Measurements from ENCODE around the gene CLIP2.

The CLIP2 gene

GRCh38 chr7:74372511-74373111 lies 83.4 kb downstream of the CLIP2 start:
- 0 out of 2 replicates have a peak, but pooled peaks cover 5% of the 10 kb centered on the region for H3K36me3 ChIP-seq (ENCODE audit: insufficient read depth, low read length)
- ATAC-seq (ENCODE audit: insufficient read depth, low read depth), result no peak

GRCh38 chr7:74373536-74373935 lies 84.3 kb downstream of the CLIP2 start:
- H3K27me3 ChIP-seq (ENCODE audit: insufficient read depth, low read length, poor library complexity), result no peaks in the 10 kb centered on the region

More at GRCh38 chr7:74372511-74373111, 83.4 kb downstream of the CLIP2 start:
- Histone ChIP-seq H3K27ac (ENCODE audit: low read length) (no peak overlapping the region), H3K79me2 (ENCODE audit: insufficient read depth, low read length) (no peaks in the 10 kb centered on the region), H3K9ac (ENCODE audit: low read depth, low read length) (no peak overlapping the region), H3K4me2 (ENCODE audit: insufficient read depth, low read length) (no peak overlapping the region), H3K27me3 (ENCODE audit: insufficient read depth, low read length, poor library complexity) (no peaks in the 10 kb centered on the region), H2AFZ (ENCODE audit: low read depth, low read length) (no peak overlapping the region), H3K4me1 (ENCODE audit: insufficient read depth, low read length) (no peaks in the 10 kb centered on the region), H3K9me3 (ENCODE audit: insufficient read depth, low read length, severe bottlenecking) (no peaks in the 10 kb centered on the region), H3K4me3 (ENCODE audit: low read depth in 1 of 2, low read length in 2 of 2) (no peak overlapping the region), H4K20me1 (ENCODE audit: insufficient read depth, low read length) (no peaks in the 10 kb centered on the region)
- TF ChIP-seq CTCF (IDR thresholded peaks at IDR 0.05; ENCODE audit: borderline replicate concordance, extremely low read depth, low read length, poor library complexity, severe bottlenecking), result no peak
- TF ChIP-seq EZH2 (IDR thresholded peaks at IDR 0.05; ENCODE audit: borderline replicate concordance, low read depth, low read length, severe bottlenecking), result no peak
- DNase-seq, result no peak

GRCh38 chr7:74375726-74376220 lies 86.6 kb downstream of the CLIP2 start:
- Histone ChIP-seq H3K27ac (ENCODE audit: low read length) (no peak overlapping the region), H3K9me3 (ENCODE audit: insufficient read depth, low read length, severe bottlenecking) (no peaks in the 10 kb centered on the region), H3K4me1 (ENCODE audit: insufficient read depth, low read length) (no peaks in the 10 kb centered on the region), H3K9ac (ENCODE audit: low read depth, low read length) (no peak overlapping the region), H3K27me3 (ENCODE audit: insufficient read depth, low read length, poor library complexity) (no peaks in the 10 kb centered on the region), H3K36me3 (ENCODE audit: insufficient read depth, low read length) (0 out of 2 replicates have a peak, but pooled peaks cover 5% of the 10 kb centered on the region), H3K4me2 (ENCODE audit: insufficient read depth, low read length) (no peak overlapping the region), H3K79me2 (ENCODE audit: insufficient read depth, low read length) (no peaks in the 10 kb centered on the region), H2AFZ (ENCODE audit: low read depth, low read length) (no peak overlapping the region), H3K4me3 (ENCODE audit: low read depth in 1 of 2, low read length in 2 of 2) (no peak overlapping the region), H4K20me1 (ENCODE audit: insufficient read depth, low read length) (no peaks in the 10 kb centered on the region)
- DNase-seq (no peak), ATAC-seq (ENCODE audit: insufficient read depth, low read depth) (no peak)
- TF ChIP-seq EZH2 (IDR thresholded peaks at IDR 0.05; ENCODE audit: borderline replicate concordance, low read depth, low read length, severe bottlenecking) (no peak), CTCF (IDR thresholded peaks at IDR 0.05; ENCODE audit: borderline replicate concordance, extremely low read depth, low read length, poor library complexity, severe bottlenecking) (no peak)

More at GRCh38 chr7:74373536-74373935, 84.3 kb downstream of the CLIP2 start:
- no peak overlapping the region for H3K4me3 ChIP-seq (ENCODE audit: low read depth in 1 of 2, low read length in 2 of 2)
- TF ChIP-seq EZH2 (IDR thresholded peaks at IDR 0.05; ENCODE audit: borderline replicate concordance, low read depth, low read length, severe bottlenecking) (no peak), CTCF (IDR thresholded peaks at IDR 0.05; ENCODE audit: borderline replicate concordance, extremely low read depth, low read length, poor library complexity, severe bottlenecking) (no peak)
- no peak overlapping the region for H3K4me2 ChIP-seq (ENCODE audit: insufficient read depth, low read length)
- no peaks in the 10 kb centered on the region for H4K20me1 ChIP-seq (ENCODE audit: insufficient read depth, low read length)
- H2AFZ ChIP-seq (ENCODE audit: low read depth, low read length), result no peak overlapping the region
- DNase-seq (no peak), ATAC-seq (ENCODE audit: insufficient read depth, low read depth) (no peak)
- H3K27ac ChIP-seq (ENCODE audit: low read length), result no peak overlapping the region; the same call in 1 of the 2 replicates
- no peak overlapping the region for H3K9ac ChIP-seq (ENCODE audit: low read depth, low read length)
- no peaks in the 10 kb centered on the region for H3K79me2 ChIP-seq (ENCODE audit: insufficient read depth, low read length)
- H3K9me3 ChIP-seq (ENCODE audit: insufficient read depth, low read length, severe bottlenecking), result no peaks in the 10 kb centered on the region
- 0 out of 2 replicates have a peak, but pooled peaks cover 5% of the 10 kb centered on the region for H3K36me3 ChIP-seq (ENCODE audit: insufficient read depth, low read length)
- H3K4me1 ChIP-seq (ENCODE audit: insufficient read depth, low read length), result no peaks in the 10 kb centered on the region
